H1 (cell line): Measurements from ENCODE around the gene TMEM106C. TPM values are rescaled to one million over a fixed set of nuclear protein-coding genes. Genes with fewer than 3 reads are reported as not detected.

Experiments used
- CHD7 ChIP-seq: fragments of 300-600 bp; sonication (generic); IDR thresholded peaks from 2 replicates; pipeline ENCODE4 v1.7.1; 2012; ENCODE audit warnings: low read length, moderate library complexity, mild to moderate bottlenecking, inconsistent platforms; ENCODE audit not compliant: insufficient replicate concordance
- RXRA ChIP-seq: IDR thresholded peaks from 2 replicates; pipeline ENCODE4 v1.6.1; 2011; ENCODE audit warnings: low read depth, mild to moderate bottlenecking, low read length, moderate library complexity; ENCODE audit not compliant: insufficient read depth
- TBP ChIP-seq: IDR thresholded peaks from 2 replicates; pipeline ENCODE4 v1.6.1; 2011; ENCODE audit warnings: low read depth, low read length, improper control_type of control experiment
- polyA plus RNA-seq, 7 experiments: library from polyadenylated mRNA; depleted of rRNA in 3 of 7; stranded (reverse) in 5 of 7; unstranded in 2 of 7; fragments of >200 nt in 5 of 7; fragments of 200-250 nt in 2 of 7; gene quantifications; 1 replicate in 5 of 7; 2 replicates in 1 of 7; 4 replicates in 1 of 7; pipeline versions ENCODE4 v1.2.1 to v1.2.3, GENCODE V29; 2011 to 2013; ENCODE audit warnings: missing spikeins in 2 of 7, mixed read lengths in 2 of 7
- total RNA-seq: library from RNA; stranded (reverse); fragmentation: NEBNext Ultra II Directional; extraction: Animal tissue kit (Norgen Biotek cat#: 25700); gene quantifications from 2 replicates; pipeline ENCODE4 v1.2.1, GENCODE V29; 2021

TMEM106C gene
- total and polyA plus RNA-seq, 2 of the 8 experiments (the other 6 are each of a cell fraction or from before 2014, with no cell fraction given) = 36.6 to 45.3 TPM

GRCh38 chr12:47954058-47954457 lies 9.3 kb upstream of the TMEM106C start (continued):
- no peak for TF ChIP-seq CHD7
- TF ChIP-seq RXRA = no peak
- no peak for TF ChIP-seq TBP
